ENCODE measurements around the gene SPRED1. TPM values are rescaled to one million over a fixed set of nuclear protein-coding genes. Genes with fewer than 3 reads are reported as not detected.

Gene SPRED1
- total and polyA plus RNA-seq, 10 of the 15 experiments (the other 5 are each of a cell fraction or from before 2014, with no cell fraction given), result 0.08 to 2.6 (median 0.22) TPM

DNA sequence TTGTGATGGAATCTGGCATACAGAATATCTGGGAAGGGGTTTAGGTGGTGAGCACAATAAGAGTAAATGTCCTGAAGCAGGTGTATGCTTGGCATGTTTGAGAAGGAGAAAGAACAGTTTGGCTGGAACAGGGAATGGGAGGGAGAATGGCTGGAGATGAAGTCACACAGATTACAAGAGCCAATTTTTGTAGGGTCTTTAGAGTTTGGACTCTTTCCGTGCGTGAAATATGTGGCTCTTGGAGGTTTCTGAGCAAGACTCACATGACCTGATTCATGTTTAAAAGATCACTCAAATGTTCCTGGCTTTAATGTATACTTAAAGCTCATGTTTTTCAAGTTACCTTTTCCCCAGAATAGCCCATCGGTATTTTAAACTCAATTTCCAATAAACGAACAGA lies 32.8 kb downstream of the SPRED1 start (continued):
- TF ChIP-seq, protein P1, sequence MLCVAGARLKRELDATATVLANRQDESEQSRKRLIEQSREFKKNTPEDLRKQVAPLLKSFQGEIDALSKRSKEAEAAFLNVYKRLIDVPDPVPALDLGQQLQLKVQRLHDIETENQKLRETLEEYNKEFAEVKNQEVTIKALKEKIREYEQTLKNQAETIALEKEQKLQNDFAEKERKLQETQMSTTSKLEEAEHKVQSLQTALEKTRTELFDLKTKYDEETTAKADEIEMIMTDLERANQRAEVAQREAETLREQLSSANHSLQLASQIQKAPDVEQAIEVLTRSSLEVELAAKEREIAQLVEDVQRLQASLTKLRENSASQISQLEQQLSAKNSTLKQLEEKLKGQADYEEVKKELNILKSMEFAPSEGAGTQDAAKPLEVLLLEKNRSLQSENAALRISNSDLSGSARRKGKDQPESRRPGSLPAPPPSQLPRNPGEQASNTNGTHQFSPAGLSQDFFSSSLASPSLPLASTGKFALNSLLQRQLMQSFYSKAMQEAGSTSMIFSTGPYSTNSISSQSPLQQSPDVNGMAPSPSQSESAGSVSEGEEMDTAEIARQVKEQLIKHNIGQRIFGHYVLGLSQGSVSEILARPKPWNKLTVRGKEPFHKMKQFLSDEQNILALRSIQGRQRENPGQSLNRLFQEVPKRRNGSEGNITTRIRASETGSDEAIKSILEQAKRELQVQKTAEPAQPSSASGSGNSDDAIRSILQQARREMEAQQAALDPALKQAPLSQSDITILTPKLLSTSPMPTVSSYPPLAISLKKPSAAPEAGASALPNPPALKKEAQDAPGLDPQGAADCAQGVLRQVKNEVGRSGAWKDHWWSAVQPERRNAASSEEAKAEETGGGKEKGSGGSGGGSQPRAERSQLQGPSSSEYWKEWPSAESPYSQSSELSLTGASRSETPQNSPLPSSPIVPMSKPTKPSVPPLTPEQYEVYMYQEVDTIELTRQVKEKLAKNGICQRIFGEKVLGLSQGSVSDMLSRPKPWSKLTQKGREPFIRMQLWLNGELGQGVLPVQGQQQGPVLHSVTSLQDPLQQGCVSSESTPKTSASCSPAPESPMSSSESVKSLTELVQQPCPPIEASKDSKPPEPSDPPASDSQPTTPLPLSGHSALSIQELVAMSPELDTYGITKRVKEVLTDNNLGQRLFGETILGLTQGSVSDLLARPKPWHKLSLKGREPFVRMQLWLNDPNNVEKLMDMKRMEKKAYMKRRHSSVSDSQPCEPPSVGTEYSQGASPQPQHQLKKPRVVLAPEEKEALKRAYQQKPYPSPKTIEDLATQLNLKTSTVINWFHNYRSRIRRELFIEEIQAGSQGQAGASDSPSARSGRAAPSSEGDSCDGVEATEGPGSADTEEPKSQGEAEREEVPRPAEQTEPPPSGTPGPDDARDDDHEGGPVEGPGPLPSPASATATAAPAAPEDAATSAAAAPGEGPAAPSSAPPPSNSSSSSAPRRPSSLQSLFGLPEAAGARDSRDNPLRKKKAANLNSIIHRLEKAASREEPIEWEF (IDR thresholded peaks at IDR 0.05; ENCODE audit: insufficient replicate concordance, low read depth, low read length), result no peak
- no peak for TF ChIP-seq ZSCAN29 (IDR thresholded peaks at IDR 0.05)
- TF ChIP-seq, protein P2, sequence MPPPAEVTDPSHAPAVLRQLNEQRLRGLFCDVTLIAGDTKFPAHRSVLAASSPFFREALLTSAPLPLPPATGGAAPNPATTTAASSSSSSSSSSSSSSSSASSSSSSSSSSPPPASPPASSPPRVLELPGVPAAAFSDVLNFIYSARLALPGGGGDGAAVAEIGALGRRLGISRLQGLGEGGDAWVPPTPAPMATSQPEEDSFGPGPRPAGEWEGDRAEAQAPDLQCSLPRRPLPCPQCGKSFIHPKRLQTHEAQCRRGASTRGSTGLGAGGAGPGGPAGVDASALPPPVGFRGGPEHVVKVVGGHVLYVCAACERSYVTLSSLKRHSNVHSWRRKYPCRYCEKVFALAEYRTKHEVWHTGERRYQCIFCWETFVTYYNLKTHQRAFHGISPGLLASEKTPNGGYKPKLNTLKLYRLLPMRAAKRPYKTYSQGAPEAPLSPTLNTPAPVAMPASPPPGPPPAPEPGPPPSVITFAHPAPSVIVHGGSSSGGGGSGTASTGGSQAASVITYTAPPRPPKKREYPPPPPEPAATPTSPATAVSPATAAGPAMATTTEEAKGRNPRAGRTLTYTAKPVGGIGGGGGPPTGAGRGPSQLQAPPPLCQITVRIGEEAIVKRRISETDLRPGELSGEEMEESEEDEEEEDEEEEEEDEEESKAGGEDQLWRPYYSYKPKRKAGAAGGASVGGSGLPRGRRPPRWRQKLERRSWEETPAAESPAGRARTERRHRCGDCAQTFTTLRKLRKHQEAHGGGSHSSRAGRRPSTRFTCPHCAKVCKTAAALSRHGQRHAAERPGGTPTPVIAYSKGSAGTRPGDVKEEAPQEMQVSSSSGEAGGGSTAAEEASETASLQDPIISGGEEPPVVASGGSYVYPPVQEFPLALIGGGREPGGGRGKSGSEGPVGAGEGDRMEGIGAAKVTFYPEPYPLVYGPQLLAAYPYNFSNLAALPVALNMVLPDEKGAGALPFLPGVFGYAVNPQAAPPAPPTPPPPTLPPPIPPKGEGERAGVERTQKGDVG (CRISPR knock-in tag; IDR thresholded peaks at IDR 0.05), result no peak
- TF ChIP-seq, protein P3, sequence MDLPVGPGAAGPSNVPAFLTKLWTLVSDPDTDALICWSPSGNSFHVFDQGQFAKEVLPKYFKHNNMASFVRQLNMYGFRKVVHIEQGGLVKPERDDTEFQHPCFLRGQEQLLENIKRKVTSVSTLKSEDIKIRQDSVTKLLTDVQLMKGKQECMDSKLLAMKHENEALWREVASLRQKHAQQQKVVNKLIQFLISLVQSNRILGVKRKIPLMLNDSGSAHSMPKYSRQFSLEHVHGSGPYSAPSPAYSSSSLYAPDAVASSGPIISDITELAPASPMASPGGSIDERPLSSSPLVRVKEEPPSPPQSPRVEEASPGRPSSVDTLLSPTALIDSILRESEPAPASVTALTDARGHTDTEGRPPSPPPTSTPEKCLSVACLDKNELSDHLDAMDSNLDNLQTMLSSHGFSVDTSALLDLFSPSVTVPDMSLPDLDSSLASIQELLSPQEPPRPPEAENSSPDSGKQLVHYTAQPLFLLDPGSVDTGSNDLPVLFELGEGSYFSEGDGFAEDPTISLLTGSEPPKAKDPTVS (IDR thresholded peaks at IDR 0.05; ENCODE audit: low read depth, low read length), result no peak
